Neuronal stem cell (in vitro differentiated cells): ENCODE measurements around the gene SMG7.

ENCODE experiments used
- DNase-seq: peaks from one replicate; pipeline ENCODE4 v3.0.0-alpha.2; 2013; ENCODE audit warnings: low spot score
- H2AFZ ChIP-seq: one replicate; pipeline ENCODE4 v1.6.1; 2013; ENCODE audit warnings: mild to moderate bottlenecking, low read length, inconsistent platforms
- H2AK5ac ChIP-seq: 2 replicates; pipeline ENCODE4 v1.6.1; 2013; ENCODE audit warnings: low read depth, mild to moderate bottlenecking, inconsistent platforms, low read length, moderate library complexity, mixed read lengths
- H2BK120ac ChIP-seq: 2 replicates; pipeline ENCODE4 v1.6.1; 2013; ENCODE audit warnings: low read depth, mild to moderate bottlenecking, inconsistent platforms, low read length, moderate library complexity, mixed read lengths
- H2BK12ac ChIP-seq: one replicate; pipeline ENCODE4 v1.6.1; 2013; ENCODE audit warnings: low read length, inconsistent platforms
- H2BK15ac ChIP-seq: 2 replicates; pipeline ENCODE4 v1.6.1; 2013; ENCODE audit warnings: mild to moderate bottlenecking, low read length, inconsistent platforms, mixed read lengths
- H2BK5ac ChIP-seq: one replicate; pipeline ENCODE4 v1.6.1; 2013; ENCODE audit warnings: inconsistent platforms, mild to moderate bottlenecking, low read length, moderate library complexity
- H3K14ac ChIP-seq: one replicate; pipeline ENCODE4 v1.6.1; 2013; ENCODE audit warnings: low read length, inconsistent platforms
- H3K18ac ChIP-seq: 2 replicates; pipeline ENCODE4 v1.6.1; 2013; ENCODE audit warnings: low read length, inconsistent platforms
- H3K23ac ChIP-seq: 2 replicates; pipeline ENCODE4 v1.6.1; 2013; ENCODE audit warnings: low read depth, mild to moderate bottlenecking, mixed read lengths, low read length, inconsistent platforms; ENCODE audit not compliant: poor library complexity
- H3K27ac ChIP-seq: replicated peaks from 3 replicates; pipeline ENCODE4 v1.5.1; 2013; ENCODE audit warnings: low read length, inconsistent platforms
- H3K27me3 ChIP-seq, 3 experiments: 2 replicates each; pipeline ENCODE4 v1.6.1; 2013; ENCODE audit warnings: low read length in 3 of 3, mild to moderate bottlenecking in 2 of 3, inconsistent platforms in 1 of 3, low read depth in 1 of 3, mixed read lengths in 1 of 3, moderate library complexity in 1 of 3; ENCODE audit not compliant: control insufficient read depth in 3 of 3, insufficient read depth in 3 of 3
- H3K36me3 ChIP-seq, 2 donors: replicated peaks in 1 of 2; 2 replicates each; pipeline ENCODE4 v1.6.1; 2013; ENCODE audit warnings: low read length in 2 of 2; ENCODE audit not compliant: control insufficient read depth in 2 of 2, insufficient read depth in 2 of 2
- H3K4ac ChIP-seq: 2 replicates; pipeline ENCODE4 v1.6.1; 2013; ENCODE audit warnings: inconsistent platforms, mild to moderate bottlenecking, low read length, moderate library complexity
- H3K4me1 ChIP-seq, 2 donors: 1 replicate in 1 of 2; 2 replicates in 1 of 2; pipeline ENCODE4 v1.6.1; 2013; ENCODE audit warnings: low read length in 2 of 2, low read depth in 1 of 2; ENCODE audit not compliant: control insufficient read depth in 2 of 2, insufficient read depth in 1 of 2
- H3K4me2 ChIP-seq: one replicate; pipeline ENCODE4 v1.6.1; 2013; ENCODE audit warnings: mild to moderate bottlenecking, low read length, inconsistent platforms; ENCODE audit not compliant: insufficient read depth, poor library complexity, severe bottlenecking
- H3K4me3 ChIP-seq, 2 donors: 2 replicates each; pipeline ENCODE4 v1.5.1; 2013; ENCODE audit warnings: low read length in 2 of 2, mild to moderate bottlenecking in 2 of 2, inconsistent platforms in 1 of 2, moderate library complexity in 1 of 2
- H3K79me1 ChIP-seq: one replicate; pipeline ENCODE4 v1.6.1; 2013; ENCODE audit warnings: low read depth, mild to moderate bottlenecking, inconsistent platforms, low read length, moderate library complexity
- H3K9ac ChIP-seq: one replicate; pipeline ENCODE4 v1.6.1; 2013; ENCODE audit warnings: mild to moderate bottlenecking, low read depth, low read length, inconsistent platforms; ENCODE audit not compliant: poor library complexity
- H3K9me3 ChIP-seq, 2 donors: replicated peaks in 1 of 2; 2 replicates each; pipeline versions ENCODE3 to v1.6.1; 2013; ENCODE audit warnings: low read length in 2 of 2, mild to moderate bottlenecking in 2 of 2, inconsistent platforms in 1 of 2, low read depth in 1 of 2, mixed read lengths in 1 of 2, moderate library complexity in 1 of 2; ENCODE audit not compliant: control insufficient read depth in 2 of 2, insufficient read depth in 1 of 2
- H4K8ac ChIP-seq: one replicate; pipeline ENCODE4 v1.6.1; 2013; ENCODE audit warnings: low read depth, mild to moderate bottlenecking, inconsistent platforms, low read length, moderate library complexity
- H4K91ac ChIP-seq: one replicate; pipeline ENCODE4 v1.6.1; 2013; ENCODE audit warnings: low read length, low read depth, mild to moderate bottlenecking, inconsistent platforms; ENCODE audit not compliant: poor library complexity
- WGBS, 2 donors: extraction: QIAGEN DNeasy Blood & Tissue Kit; methylation state at CpG; one replicate each; pipeline ENCODE4 v1.1.7; 2013; ENCODE audit warnings: missing lambda C conversion rate in 2 of 2, mixed read lengths in 1 of 2; ENCODE audit not compliant: insufficient read length in 2 of 2, insufficient replicate concordance in 1 of 2; ENCODE audit errors: extremely low coverage in 2 of 2; 5-methylcytosine and 5-hydroxymethylcytosine counted together

Gene SMG7

GRCh38 chr1:183431840-183432547 lies 40.3 kb upstream of the SMG7 start:
- WGBS, 2 donors = no CpG with 5 or more reads among the region's 4 CpGs

GRCh38 chr1:183432548-183432875 lies 39.8 kb upstream of the SMG7 start:
- no peak overlapping the region for H3K18ac ChIP-seq
- no CpG with 5 or more reads among the region's 2 CpGs for WGBS, 2 donors
- H4K91ac ChIP-seq = no peak overlapping the region
- H3K9ac ChIP-seq = no peak overlapping the region
- no peak overlapping the region for H2AK5ac ChIP-seq
- H2BK5ac ChIP-seq = no peak overlapping the region
- no peaks in the 10 kb centered on the region for H3K9me3 ChIP-seq
- H3K4me3 ChIP-seq = no peak overlapping the region
- no peak overlapping the region for H3K27ac ChIP-seq
- no peaks in the 10 kb centered on the region for H3K27me3 ChIP-seq
- H3K23ac ChIP-seq = no peak overlapping the region
- no peak overlapping the region for H2BK15ac ChIP-seq
- H2BK12ac ChIP-seq = no peak overlapping the region
- no peak overlapping the region for H2AFZ ChIP-seq
- H3K4ac ChIP-seq = no peak overlapping the region
- H3K79me1 ChIP-seq = no peaks in the 10 kb centered on the region
- H3K4me2 ChIP-seq = no peak overlapping the region
- H3K14ac ChIP-seq = no peak overlapping the region
- peaks cover 0 to 2% of the 10 kb centered on the region in 2 donors for H3K4me1 ChIP-seq
- H2BK120ac ChIP-seq = no peak overlapping the region
- no peak overlapping the region for H4K8ac ChIP-seq
- DNase-seq = no peak
- no peaks in the 10 kb centered on the region for H3K36me3 ChIP-seq

More at GRCh38 chr1:183431840-183432547, 40.3 kb upstream of the SMG7 start:
- Histone ChIP-seq H3K4me2 (no peak overlapping the region), H3K4me3 (no peak overlapping the region), H2AK5ac (no peak overlapping the region), H3K9me3 (no peaks in the 10 kb centered on the region), H2BK12ac (no peak overlapping the region), H2AFZ (no peak overlapping the region), H3K4me1 (peaks cover 0 to 2% of the 10 kb centered on the region in 2 donors), H3K79me1 (no peaks in the 10 kb centered on the region), H4K8ac (no peak overlapping the region), H3K27ac (no peak overlapping the region), H3K4ac (no peak overlapping the region), H3K27me3 (no peaks in the 10 kb centered on the region), H2BK120ac (no peak overlapping the region), H3K18ac (no peak overlapping the region), H2BK15ac (no peak overlapping the region), H3K9ac (no peak overlapping the region), H3K36me3 (no peaks in the 10 kb centered on the region), H3K14ac (no peak overlapping the region), H4K91ac (no peak overlapping the region), H3K23ac (no peak overlapping the region), H2BK5ac (no peak overlapping the region)
- DNase-seq = no peak

- H3K14ac ChIP-seq = no peak overlapping the region
- no peak overlapping the region for H2BK120ac ChIP-seq
Observed at GRCh38 chr1:183433703-183434102, 38.6 kb upstream of the SMG7 start.

GRCh38 chr1:183435497-183435896 lies 36.8 kb upstream of the SMG7 start:
- H3K23ac ChIP-seq = no peak overlapping the region
- H3K36me3 ChIP-seq = no peaks in the 10 kb centered on the region
- no peak overlapping the region for H2AK5ac ChIP-seq
- H2BK15ac ChIP-seq = no peak overlapping the region
- no peak overlapping the region for H3K4me2 ChIP-seq
- H3K27me3 ChIP-seq = no peaks in the 10 kb centered on the region
- no peaks in the 10 kb centered on the region for H3K79me1 ChIP-seq
- no peak overlapping the region for H2BK120ac ChIP-seq
- no peak overlapping the region for H3K18ac ChIP-seq
- no peak overlapping the region for H3K9ac ChIP-seq
- H3K4me1 ChIP-seq = peaks cover 0 to 2% of the 10 kb centered on the region in 2 donors
- H2BK12ac ChIP-seq = no peak overlapping the region
- H3K9me3 ChIP-seq = no peaks in the 10 kb centered on the region
- DNase-seq = no peak
- H3K4ac ChIP-seq = no peak overlapping the region
- H3K4me3 ChIP-seq = no peak overlapping the region
- no peak overlapping the region for H3K27ac ChIP-seq
- no peak overlapping the region for H4K91ac ChIP-seq
- no CpG with 5 or more reads among the region's 2 CpGs for WGBS, 2 donors
- H4K8ac ChIP-seq = no peak overlapping the region
- H2BK5ac ChIP-seq = no peak overlapping the region
- H3K14ac ChIP-seq = no peak overlapping the region
- H2AFZ ChIP-seq = no peak overlapping the region

More at GRCh38 chr1:183433703-183434102, 38.6 kb upstream of the SMG7 start:
- no peak overlapping the region for H3K4ac ChIP-seq
- no peak overlapping the region for H3K18ac ChIP-seq
- no peak for DNase-seq
- H4K8ac ChIP-seq = no peak overlapping the region
- no peak overlapping the region for H2BK5ac ChIP-seq
- no peak overlapping the region for H2AK5ac ChIP-seq
- no peak overlapping the region for H2BK12ac ChIP-seq
- H3K9me3 ChIP-seq = no peaks in the 10 kb centered on the region
- H3K79me1 ChIP-seq = no peaks in the 10 kb centered on the region
- no peak overlapping the region for H3K9ac ChIP-seq
- no peak overlapping the region for H3K23ac ChIP-seq
- peaks cover 0 to 2% of the 10 kb centered on the region in 2 donors for H3K4me1 ChIP-seq
- H4K91ac ChIP-seq = peak overlapping the region; percentile 2
- H3K4me3 ChIP-seq = no peak overlapping the region
- H2AFZ ChIP-seq = no peak overlapping the region
- H3K36me3 ChIP-seq = no peaks in the 10 kb centered on the region
- no peak overlapping the region for H3K4me2 ChIP-seq
- WGBS, 2 donors = no CpG with 5 or more reads among the region's 1 CpG
- H3K27me3 ChIP-seq = no peaks in the 10 kb centered on the region
- no peak overlapping the region for H2BK15ac ChIP-seq
- no peak overlapping the region for H3K27ac ChIP-seq
